Ovary (tissue), 9 donors: ENCODE results near the gene LEMD1. TPM values are rescaled to one million over a fixed set of nuclear protein-coding genes. Genes with fewer than 3 reads are reported as not detected.
A peak's percentile ranks its signal among the peaks of the same experiment; 100 is the strongest.

Source experiments
- DNase-seq, 5 donors: peaks; one replicate each; pipeline ENCODE4 v3.0.0-alpha.2; 2019 to 2020
- H3K27ac ChIP-seq, 2 donors: fragments of 200-600 bp; one replicate each; pipeline versions ENCODE4 v1.5.1 to v1.8.0; 2019 to 2022
- H3K27me3 ChIP-seq: fragments of 200-600 bp; one replicate; pipeline ENCODE4 v1.8.0; 2022
- H3K36me3 ChIP-seq: fragments of 200-600 bp; sonication (generic); one replicate; pipeline ENCODE4 v1.5.1; 2019
- H3K4me1 ChIP-seq: one replicate; pipeline ENCODE4 v1.8.1; 2013; ENCODE audit warnings: mild to moderate bottlenecking, moderate library complexity; ENCODE audit not compliant: insufficient read depth
- H3K4me3 ChIP-seq: fragments of 200-600 bp; sonication (generic); one replicate; pipeline ENCODE4 v1.5.1; 2017
- H3K9me3 ChIP-seq, 2 donors: fragments of 200-600 bp in 1 of 2; sonication (generic) in 1 of 2; one replicate each; pipeline versions ENCODE4 v1.5.1 to v1.8.1; 2013 to 2019; ENCODE audit warnings: mild to moderate bottlenecking in 1 of 2, moderate library complexity in 1 of 2
- EP300 ChIP-seq: sonication (generic); formaldehyde crosslinking; IDR thresholded peaks from one replicate; pipeline ENCODE4 v1.6.1; 2017; ENCODE audit warnings: antibody characterized with exemption
- POLR2A ChIP-seq: fragments of 450-650 bp; IDR thresholded peaks from one replicate; pipeline ENCODE4 v1.6.1; 2017; ENCODE audit warnings: antibody characterized with exemption, mild to moderate bottlenecking, moderate library complexity
- WGBS, 3 donors: extraction: QIAGEN DNeasy Blood & Tissue Kit in 1 of 3; methylation state at CpG; one replicate each; pipeline versions ENCODE4 v1.1.5 to v1.1.7; 2013 to 2017; 5-methylcytosine and 5-hydroxymethylcytosine counted together
- intact Hi-C, 4 donors: fragments of 100-400 bp; cut with DNase I; formaldehyde crosslinking; loops; one replicate each; pipeline versions ENCODE4 v1.11.0 to v1.15.1; 2022 to 2023
- polyA plus RNA-seq, 2 donors: library from polyadenylated mRNA; stranded (reverse); fragments of 200-250 nt in 1 of 2; fragments of 350-450 nt in 1 of 2; fragmentation: Illumina TruSeq in 1 of 2; extraction: RNeasy Lipid Tissue Mini Kit (QIAGEN cat#74804) in 1 of 2; gene quantifications; one replicate each; pipeline ENCODE4 v1.2.3, GENCODE V29; 2013 to 2014
- total RNA-seq, 7 donors: library from RNA; depleted of rRNA in 2 of 7; stranded (reverse); fragments of >200 nt in 2 of 7; fragmentation: NEBNext Ultra II Directional in 3 of 7; extraction: Animal tissue kit (Norgen Biotek cat#: 25700) in 3 of 7; gene quantifications; one replicate each; pipeline versions ENCODE4 v1.1.0 to v1.2.4, GENCODE V29; 2016 to 2023
- TF ChIP-seq, protein P1 (sequence below), 3 donors: fragments of 450-650 bp in 2 of 3; fragments of 200-600 bp in 1 of 3; IDR thresholded peaks; one replicate each; pipeline versions ENCODE4 v1.5.1 to v1.8.0; 2016 to 2022; ENCODE audit warnings: antibody characterized with exemption in 3 of 3, mild to moderate bottlenecking in 1 of 3
- donor health status: DM: no; HTN: no; CAD: no; lungs with moderate emphysema.
- donor health status: DM: no; HTN: no; CAD: no.
- donor health status: Bipolar disorder and iron deficiency.
- donor health status: DM: yes; HTN: yes; CAD: no.
- donor health status: DM: no; HTN: no; CAD: no.
- donor health status: DM: yes; HTN: yes; CAD: no.

The LEMD1 gene
- total and polyA plus RNA-seq, 9 donors = 0.43 to 7.0 (median 0.97) TPM; not detected in 1

DNA sequence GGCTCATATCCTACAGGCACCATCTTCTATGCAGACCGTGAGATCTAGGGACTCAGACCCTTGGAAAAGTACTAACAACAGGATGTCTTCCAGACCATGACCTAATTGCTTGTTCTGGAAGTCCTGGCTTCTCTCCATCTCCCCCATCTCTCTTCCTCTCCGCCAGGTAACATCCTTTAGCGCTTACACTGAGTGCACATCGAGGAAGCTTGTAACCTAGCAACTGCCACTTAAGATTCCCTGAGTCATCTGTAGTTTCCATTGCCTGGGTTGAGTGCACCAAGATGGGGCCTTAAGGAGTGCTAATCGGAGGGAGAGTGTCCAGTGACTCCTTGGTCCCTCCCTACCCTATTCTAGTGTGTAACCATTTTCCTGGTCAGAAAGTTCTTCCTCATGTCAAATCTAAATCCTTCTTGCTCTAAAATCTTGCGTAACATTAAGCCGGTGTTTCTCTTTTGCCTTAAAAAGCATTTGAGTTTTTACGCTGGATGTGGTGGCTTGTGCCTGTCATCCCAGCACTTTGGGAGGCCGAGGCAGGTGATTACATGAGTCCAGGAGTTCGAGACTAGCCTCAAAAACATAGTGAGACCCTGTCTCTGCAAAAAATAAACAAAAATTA, 74.8 kb downstream of the LEMD1 start:
- WGBS, 3 donors = 75 to 83% (median 78%) methylated on average over 10 of the region's 10 CpGs
- TF ChIP-seq EP300 = no peak
- intact Hi-C loops = no loop called here
- no peak for DNase-seq
- Histone ChIP-seq H3K27ac (peak overlapping the region in 1 of 2 donors; percentile 19), H3K36me3 (no peaks in the 10 kb centered on the region), H3K4me1 (peaks cover 10% of the 10 kb centered on the region), H3K4me3 (no peak overlapping the region), H3K9me3 (no peaks in the 10 kb centered on the region), H3K27me3 (no peaks in the 10 kb centered on the region)

- intact Hi-C loops = no loop called here
- H3K27ac ChIP-seq = peak overlapping the region in 1 of 2 donors; percentile 6
- no peak overlapping the region for H3K4me3 ChIP-seq
- 72 to 86% (median 76%) methylated on average over 11 of the region's 11 CpGs for WGBS, 3 donors
- H3K27me3 ChIP-seq = no peaks in the 10 kb centered on the region
- H3K4me1 ChIP-seq = peaks cover 9% of the 10 kb centered on the region
- no peak for DNase-seq
- TF ChIP-seq, protein P1, sequence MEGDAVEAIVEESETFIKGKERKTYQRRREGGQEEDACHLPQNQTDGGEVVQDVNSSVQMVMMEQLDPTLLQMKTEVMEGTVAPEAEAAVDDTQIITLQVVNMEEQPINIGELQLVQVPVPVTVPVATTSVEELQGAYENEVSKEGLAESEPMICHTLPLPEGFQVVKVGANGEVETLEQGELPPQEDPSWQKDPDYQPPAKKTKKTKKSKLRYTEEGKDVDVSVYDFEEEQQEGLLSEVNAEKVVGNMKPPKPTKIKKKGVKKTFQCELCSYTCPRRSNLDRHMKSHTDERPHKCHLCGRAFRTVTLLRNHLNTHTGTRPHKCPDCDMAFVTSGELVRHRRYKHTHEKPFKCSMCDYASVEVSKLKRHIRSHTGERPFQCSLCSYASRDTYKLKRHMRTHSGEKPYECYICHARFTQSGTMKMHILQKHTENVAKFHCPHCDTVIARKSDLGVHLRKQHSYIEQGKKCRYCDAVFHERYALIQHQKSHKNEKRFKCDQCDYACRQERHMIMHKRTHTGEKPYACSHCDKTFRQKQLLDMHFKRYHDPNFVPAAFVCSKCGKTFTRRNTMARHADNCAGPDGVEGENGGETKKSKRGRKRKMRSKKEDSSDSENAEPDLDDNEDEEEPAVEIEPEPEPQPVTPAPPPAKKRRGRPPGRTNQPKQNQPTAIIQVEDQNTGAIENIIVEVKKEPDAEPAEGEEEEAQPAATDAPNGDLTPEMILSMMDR (IDR thresholded peaks at IDR 0.05) = no peak
- TF ChIP-seq EP300 = no peak
- no peak for TF ChIP-seq POLR2A
- no peaks in the 10 kb centered on the region for H3K9me3 ChIP-seq
- no peaks in the 10 kb centered on the region for H3K36me3 ChIP-seq
These were observed 76.1 kb downstream of the LEMD1 start for GRCh38 chr1:205345761-205346160.

DNA sequence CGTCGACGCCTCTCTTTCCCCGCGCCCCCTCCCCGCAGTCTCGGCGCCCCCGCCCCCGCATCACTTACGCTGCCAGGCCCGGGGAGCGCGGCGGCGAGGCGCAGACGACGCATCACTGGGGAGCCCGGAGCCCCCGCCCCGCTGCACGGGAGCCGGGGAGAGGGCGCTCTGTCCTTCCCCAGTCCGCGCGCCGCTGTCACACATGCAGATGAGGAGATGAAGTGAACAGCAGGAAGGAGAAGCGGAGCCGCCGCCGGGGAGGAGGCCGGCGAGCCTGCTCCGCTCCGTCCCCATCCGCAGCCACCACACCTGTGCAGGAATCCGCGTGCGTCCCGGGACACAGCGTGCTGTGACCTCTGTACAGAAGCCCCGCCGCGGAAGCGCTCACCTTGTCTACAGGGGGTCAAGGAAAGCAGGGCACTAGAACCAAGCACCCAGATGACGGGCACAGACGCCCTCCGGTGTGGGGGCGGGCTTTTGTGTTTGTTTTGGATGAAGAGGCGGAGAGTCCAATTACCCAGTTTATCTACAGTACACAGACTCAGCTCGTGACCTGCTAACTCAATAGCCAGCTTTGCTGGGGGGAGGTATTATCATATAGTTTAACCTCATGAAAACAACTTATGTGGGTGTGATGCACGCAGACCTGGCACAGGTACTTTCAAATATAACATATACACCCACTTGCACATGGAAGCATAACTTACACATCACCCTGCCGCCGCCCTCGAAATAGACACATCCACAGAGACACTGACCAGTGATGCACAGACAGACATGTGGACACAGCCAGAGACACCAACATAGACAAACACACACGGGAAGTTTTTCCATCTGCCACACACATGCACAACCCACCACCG, 77.6 kb downstream of the LEMD1 start:
- no peaks in the 10 kb centered on the region for H3K36me3 ChIP-seq
- peak in 2 of 5 donors; percentile 51 to 71 for DNase-seq
- peak overlapping the region; percentile 25 for H3K4me3 ChIP-seq
- H3K9me3 ChIP-seq = no peaks in the 10 kb centered on the region
- H3K27me3 ChIP-seq = no peaks in the 10 kb centered on the region
- 7 to 8% (median 7%) methylated on average over 58 to 59 of the region's 59 CpGs for whole genome bisulfite sequencing, 3 donors
- TF ChIP-seq, protein P1 (IDR thresholded peaks at IDR 0.05) = no peak
- TF ChIP-seq EP300 (no peak), POLR2A (no peak)
- intact Hi-C loops = no loop called here
- peaks cover 8% of the 10 kb centered on the region for H3K4me1 ChIP-seq
- peak overlapping the region; percentile 47 to 81 for H3K27ac ChIP-seq

DNA sequence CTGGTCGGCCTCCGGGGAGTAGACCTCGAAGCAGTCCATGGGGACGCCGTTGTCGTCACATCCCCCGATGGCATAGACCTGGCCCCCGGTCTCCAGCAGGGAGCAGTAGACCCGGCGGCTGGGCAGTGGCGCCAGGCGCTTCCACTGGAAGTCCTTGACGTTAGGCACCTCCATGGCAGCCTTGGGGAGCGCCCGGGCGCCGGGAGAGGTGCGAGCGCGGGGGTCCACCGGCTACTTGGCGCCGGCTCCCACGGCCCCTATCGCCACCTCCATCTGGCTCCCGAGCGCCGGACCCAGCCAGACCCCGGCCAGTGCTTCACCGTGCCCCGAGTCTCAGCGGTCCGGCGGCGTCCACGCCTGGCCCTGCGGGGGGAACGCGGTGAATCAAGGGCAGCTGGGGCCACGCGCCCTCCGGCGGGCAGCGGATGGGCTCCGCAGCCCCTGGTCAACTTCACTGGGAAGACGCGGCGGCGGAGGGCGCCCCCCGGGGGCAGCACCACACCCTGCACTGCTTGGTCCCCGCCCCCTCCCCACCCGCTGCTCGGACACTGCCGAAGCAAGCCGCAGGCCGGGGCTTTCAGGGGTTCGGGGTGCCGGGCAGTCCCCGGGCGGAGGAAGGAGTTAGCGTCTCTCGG, 78.3 kb downstream of the LEMD1 start:
- DNase-seq = peak in 4 of 5 donors; percentile 44 to 75 (median 68)
- Histone ChIP-seq H3K9me3 (no peaks in the 10 kb centered on the region), H3K4me1 (peaks cover 3% of the 10 kb centered on the region), H3K27ac (peak overlapping the region; percentile 47 to 81), H3K27me3 (no peaks in the 10 kb centered on the region), H3K36me3 (no peaks in the 10 kb centered on the region), H3K4me3 (peak overlapping the region; percentile 25)
- no peak for TF ChIP-seq POLR2A
- TF ChIP-seq EP300 = no peak
- TF ChIP-seq, protein P1 (IDR thresholded peaks at IDR 0.05) = peak in 1 of 3 donors; percentile 7
- intact Hi-C loops = no loop called here
- WGBS, 3 donors = 38 to 45% (median 42%) methylated on average over 24 to 63 of the region's 63 CpGs
